Endothelial cell of umbilical vein (primary cell): ENCODE data around the gene FAXDC2. TPM values are rescaled to one million over a fixed set of nuclear protein-coding genes. Genes with fewer than 3 reads are reported as not detected.
A peak's percentile ranks its signal among the peaks of the same experiment; 100 is the strongest.

Experiments used
- BruUV-seq: library from RNA; stranded (reverse); fragments of 400-500 nt; replicated peaks from 2 replicates; lab custom pipeline; 2021; lab: Mats Ljungman, UMichigan
- CTCF ChIA-PET: fragments of 300-600, 350-600 bp; sonication (Branson Sonifier 250); formaldehyde crosslinking; loops from one replicate; lab custom pipeline; 2021; ENCODE audit warnings: antibody characterized with exemption, inconsistent platforms; lab: Charles Lee
- POLR2A ChIA-PET: fragments of 300-600, 350-600 bp; sonication (Branson Sonifier 250); formaldehyde crosslinking; loops from one replicate; lab custom pipeline; 2021; ENCODE audit warnings: antibody characterized with exemption, inconsistent platforms; lab: Charles Lee
- DNase-seq: peaks from one replicate; pipeline ENCODE4 v3.0.0-alpha.2; 2011; ENCODE audit warnings: low read depth, low spot score
- FAIRE-seq: peaks from 2 replicates; lab custom pipeline; 2011; peaks lifted over from hg19 to GRCh38; lab: Jason Lieb, UNC
- H2AFZ ChIP-seq: 2 replicates; pipeline ENCODE4 v1.6.0; 2012; ENCODE audit warnings: low read depth, low read length, control low read depth, inconsistent platforms
- H3K27ac ChIP-seq: 2 replicates; pipeline ENCODE4 v1.5.1; 2011; ENCODE audit warnings: low read depth, mild to moderate bottlenecking, control low read depth, low read length, moderate library complexity; ENCODE audit not compliant: insufficient read depth
- H3K27me3 ChIP-seq, 2 experiments: 2 replicates each; pipeline versions ENCODE4 v1.6.0 to v1.6.1; 2011; ENCODE audit warnings: low read length in 2 of 2, mixed read lengths in 1 of 2; ENCODE audit not compliant: control insufficient read depth in 2 of 2, insufficient read depth in 2 of 2
- H3K36me3 ChIP-seq, 2 experiments: 2 replicates in 1 of 2; 3 replicates in 1 of 2; pipeline ENCODE4 v1.5.1; 2011; ENCODE audit warnings: low read length in 2 of 2, mild to moderate bottlenecking in 1 of 2, moderate library complexity in 1 of 2; ENCODE audit not compliant: control insufficient read depth in 2 of 2, insufficient read depth in 2 of 2; ENCODE audit errors: extremely low read depth in 1 of 2
- H3K4me1 ChIP-seq: 3 replicates; pipeline ENCODE4 v1.5.1; 2011; ENCODE audit warnings: mild to moderate bottlenecking, low read length; ENCODE audit not compliant: control insufficient read depth, insufficient read depth; ENCODE audit errors: extremely low read depth
- H3K4me2 ChIP-seq: 2 replicates; pipeline ENCODE4 v1.6.1; 2011; ENCODE audit warnings: low read length, control low read depth, mixed read lengths; ENCODE audit not compliant: insufficient read depth
- H3K4me3 ChIP-seq, 3 experiments: fragments of 200-600 bp in 1 of 3; sonication (generic), shearing (Covaris generic) in 1 of 3; replicated peaks in 1 of 3; 2 replicates each; pipeline ENCODE4 v1.5.1; 2011 to 2016; ENCODE audit warnings: control low read depth in 3 of 3, low read length in 3 of 3, mild to moderate bottlenecking in 2 of 3, inconsistent platforms in 1 of 3, low read depth in 1 of 3, moderate library complexity in 1 of 3; ENCODE audit not compliant: insufficient read depth in 1 of 3
- H3K79me2 ChIP-seq: 2 replicates; pipeline ENCODE4 v1.6.0; 2012; ENCODE audit warnings: low read length, inconsistent platforms; ENCODE audit not compliant: control insufficient read depth, insufficient read depth
- H3K9ac ChIP-seq: replicated peaks from 2 replicates; pipeline ENCODE3; 2011; ENCODE audit warnings: low read length, control low read depth; ENCODE audit not compliant: insufficient read depth; ENCODE audit errors: extremely low read depth
- H3K9me1 ChIP-seq: replicated peaks from 3 replicates; pipeline ENCODE4 v1.6.0; 2011; ENCODE audit warnings: mild to moderate bottlenecking, low read length; ENCODE audit not compliant: control insufficient read depth, insufficient read depth; ENCODE audit errors: extremely low read depth
- H3K9me3 ChIP-seq: replicated peaks from 2 replicates; pipeline ENCODE4 v1.5.1; 2012; ENCODE audit warnings: low read length, inconsistent platforms; ENCODE audit not compliant: control insufficient read depth, insufficient read depth
- H4K20me1 ChIP-seq: replicated peaks from 2 replicates; pipeline ENCODE3; 2011; ENCODE audit warnings: mild to moderate bottlenecking, low read length; ENCODE audit not compliant: control insufficient read depth, insufficient read depth; ENCODE audit errors: extremely low read depth
- GATA2 ChIP-seq: IDR thresholded peaks from 2 replicates; pipeline ENCODE4 v1.7.0; 2011; ENCODE audit warnings: low read depth, mild to moderate bottlenecking, moderate library complexity, mixed read lengths, low read length; ENCODE audit not compliant: insufficient read length, insufficient read depth
- MYC ChIP-seq: IDR thresholded peaks from one replicate; pipeline ENCODE4 v1.6.1; 2011; ENCODE audit warnings: mild to moderate bottlenecking, low read depth, low read length
- POLR2A ChIP-seq: IDR thresholded peaks from 2 replicates; pipeline ENCODE4 v1.6.1; 2012; ENCODE audit warnings: low read depth, mild to moderate bottlenecking, control low read depth, low read length
- dilution Hi-C: fragments of 300-500 bp; cut with MboI; formaldehyde crosslinking; loops from one replicate; pipeline ENCODE4 v1.15.0; 2019; ENCODE audit warnings: low sequenced_read_pairs; ENCODE audit not compliant: extremely low pct_ligation_motif_present
- intact Hi-C: fragments of 100-400 bp; cut with micrococcal nuclease; formaldehyde crosslinking; loops from one replicate; pipeline ENCODE4 v1.10.0; 2022
- microRNA counts: library from miRNA; unstranded; fragments of <30 nt; microRNA quantifications from one replicate; lab custom pipeline; 2016
- microRNA-seq: library from miRNA; unstranded; fragments of <30 nt; microRNA quantifications from one replicate; pipeline ENCODE4 v1.2.0, GENCODE V29; 2021; ENCODE audit warnings: borderline number of aligned reads, borderline replicate concordance
- polyA plus RNA-seq, 4 experiments: library from polyadenylated mRNA; depleted of rRNA in 3 of 4; stranded (reverse) in 3 of 4; unstranded in 1 of 4; fragments of >200 nt; gene quantifications; 2 replicates each; pipeline versions ENCODE4 v1.2.1 to v1.2.3, GENCODE V29; 2011 to 2012; ENCODE audit warnings: missing spikeins in 1 of 4
- small RNA-seq: library from RNA; depleted of rRNA; stranded (forward); fragments of <200 nt; gene quantifications from one replicate; pipeline ENCODE3, GENCODE V24; 2012; ENCODE audit warnings: low replicate concordance, low read depth; ENCODE audit not compliant: insufficient read depth, insufficient read length
- total RNA-seq: library from RNA; stranded (reverse); gene quantifications from 2 replicates; pipeline ENCODE4 v1.2.3, GENCODE V29; 2021
- TF ChIP-seq, protein P1 (sequence below): IDR thresholded peaks from 2 replicates; pipeline ENCODE4 v1.6.1; 2011; ENCODE audit not compliant: insufficient read depth, insufficient read length
- TF ChIP-seq, protein P2 (sequence below), 2 donors: IDR thresholded peaks; 1 replicate in 1 of 2; 2 replicates in 1 of 2; pipeline ENCODE4 v1.5.1; 2011; ENCODE audit warnings: low read length in 2 of 2, mild to moderate bottlenecking in 2 of 2, moderate library complexity in 2 of 2, control low read depth in 1 of 2, inconsistent platforms in 1 of 2, low read depth in 1 of 2; ENCODE audit not compliant: insufficient read depth in 1 of 2; ENCODE audit errors: extremely low read depth in 1 of 2

FAXDC2 gene
- total and polyA plus RNA-seq, 2 donors (not counting 3 experiments of a cell fraction or from before 2014, with no cell fraction given), result 8.3 to 12.0 TPM

DNA sequence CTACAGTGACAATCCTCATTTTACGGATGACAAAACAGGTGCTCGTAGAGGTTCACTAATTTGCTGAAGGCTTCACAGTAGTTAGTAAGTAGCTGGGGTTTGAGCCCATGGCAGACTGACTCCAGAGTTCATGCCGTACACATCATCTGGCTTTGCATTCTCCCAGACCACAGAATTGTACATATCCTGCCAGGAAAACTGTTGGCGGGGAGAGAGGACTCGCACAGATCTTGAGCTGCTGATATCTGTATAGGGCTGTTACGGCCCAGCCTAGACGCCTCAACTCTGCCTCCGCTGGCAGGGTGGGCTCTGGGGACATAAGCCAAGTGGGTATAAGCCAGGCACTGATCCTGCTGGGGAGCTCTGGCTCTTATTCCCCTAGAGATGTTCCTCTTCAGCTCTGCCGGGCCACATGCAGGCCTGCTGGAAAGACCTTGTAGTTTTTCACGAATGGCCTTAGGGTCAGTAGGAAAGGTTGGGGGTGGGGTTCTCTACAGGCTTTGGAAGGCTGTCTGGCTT, 79.0 kb downstream of the FAXDC2 start:
- Histone ChIP-seq H3K36me3 (no peaks in the 10 kb centered on the region), H4K20me1 (peaks cover 11% of the 10 kb centered on the region), H3K4me1 (peaks cover 11% of the 10 kb centered on the region), H3K27me3 (no peaks in the 10 kb centered on the region), H2AFZ (no peak overlapping the region), H3K27ac (peak overlapping the region; percentile 15), H3K4me2 (no peak overlapping the region), H3K9me1 (no peaks in the 10 kb centered on the region), H3K9me3 (no peaks in the 10 kb centered on the region), H3K4me3 (no peak overlapping the region), H3K79me2 (peaks cover 99% of the 10 kb centered on the region), H3K9ac (no peak overlapping the region)
- FAIRE-seq, result peak; percentile 85
- intact Hi-C loops, result loop anchor here (1.0 to 2.0 kb wide), 2 partner anchors 10 to 15 kb away; no protein-coding TSS in a partner anchor
- ChIA-PET POLR2A (no interaction called here), CTCF (interaction anchor here (0.7 to 1.9 kb wide), 8 partner anchors 8 to 124 kb away, joined by 3 to 7 read pairs (median 4); no protein-coding TSS in a partner anchor)
- TF ChIP-seq GATA2 (peak; percentile 24), POLR2A (no peak)
- no TSS peak for BruUV-seq
- dilution Hi-C loops, result no loop called here
- peak; percentile 78 for DNase-seq

DNA sequence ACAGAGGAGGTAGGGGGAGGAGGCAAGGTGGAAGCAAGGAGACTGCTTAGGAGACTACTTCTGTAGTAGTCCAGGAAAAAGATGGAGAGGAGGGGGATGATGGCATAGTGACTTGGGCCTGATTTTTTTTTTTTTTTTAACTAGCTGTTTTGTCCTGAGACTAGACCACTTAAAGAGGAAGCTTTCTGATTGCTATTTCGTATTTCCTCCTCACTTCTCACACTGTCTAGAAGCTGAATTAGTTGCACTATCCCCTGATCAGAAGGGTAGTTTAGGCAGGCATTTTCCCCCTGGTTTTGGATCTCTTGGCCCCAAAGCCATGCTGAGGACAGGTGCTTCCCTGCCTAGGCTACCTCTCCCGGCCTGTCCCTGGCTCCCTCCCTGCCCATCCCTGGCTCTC, 80.3 kb downstream of the FAXDC2 start:
- Histone ChIP-seq H3K9me3 (no peaks in the 10 kb centered on the region), H3K4me2 (no peak overlapping the region), H2AFZ (no peak overlapping the region), H3K79me2 (peaks cover 99% of the 10 kb centered on the region), H3K27me3 (no peaks in the 10 kb centered on the region), H3K4me1 (peaks cover 11% of the 10 kb centered on the region), H4K20me1 (peaks cover 11% of the 10 kb centered on the region), H3K27ac (no peak overlapping the region), H3K9ac (no peak overlapping the region), H3K9me1 (no peaks in the 10 kb centered on the region), H3K36me3 (no peaks in the 10 kb centered on the region), H3K4me3 (no peak overlapping the region)
- intact Hi-C loops (loop anchor here (2.0 kb wide), 1 partner anchor 13 kb away; no protein-coding TSS in a partner anchor), dilution Hi-C loops (no loop called here)
- BruUV-seq, result no TSS peak
- ChIA-PET POLR2A (interaction anchor here (0.6 kb wide), 1 partner anchor 9 kb away, joined by 4 read pairs; no protein-coding TSS in a partner anchor), CTCF (interaction anchor here (1.2 to 1.9 kb wide), 3 partner anchors 10 to 120 kb away, joined by 3 to 7 read pairs (median 6); no protein-coding TSS in a partner anchor)
- DNase-seq, result no peak
- TF ChIP-seq POLR2A (no peak), GATA2 (no peak), MYC (no peak)
- TF ChIP-seq, protein P1, sequence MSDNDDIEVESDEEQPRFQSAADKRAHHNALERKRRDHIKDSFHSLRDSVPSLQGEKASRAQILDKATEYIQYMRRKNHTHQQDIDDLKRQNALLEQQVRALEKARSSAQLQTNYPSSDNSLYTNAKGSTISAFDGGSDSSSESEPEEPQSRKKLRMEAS, result no peak
- TF ChIP-seq, protein P2, sequence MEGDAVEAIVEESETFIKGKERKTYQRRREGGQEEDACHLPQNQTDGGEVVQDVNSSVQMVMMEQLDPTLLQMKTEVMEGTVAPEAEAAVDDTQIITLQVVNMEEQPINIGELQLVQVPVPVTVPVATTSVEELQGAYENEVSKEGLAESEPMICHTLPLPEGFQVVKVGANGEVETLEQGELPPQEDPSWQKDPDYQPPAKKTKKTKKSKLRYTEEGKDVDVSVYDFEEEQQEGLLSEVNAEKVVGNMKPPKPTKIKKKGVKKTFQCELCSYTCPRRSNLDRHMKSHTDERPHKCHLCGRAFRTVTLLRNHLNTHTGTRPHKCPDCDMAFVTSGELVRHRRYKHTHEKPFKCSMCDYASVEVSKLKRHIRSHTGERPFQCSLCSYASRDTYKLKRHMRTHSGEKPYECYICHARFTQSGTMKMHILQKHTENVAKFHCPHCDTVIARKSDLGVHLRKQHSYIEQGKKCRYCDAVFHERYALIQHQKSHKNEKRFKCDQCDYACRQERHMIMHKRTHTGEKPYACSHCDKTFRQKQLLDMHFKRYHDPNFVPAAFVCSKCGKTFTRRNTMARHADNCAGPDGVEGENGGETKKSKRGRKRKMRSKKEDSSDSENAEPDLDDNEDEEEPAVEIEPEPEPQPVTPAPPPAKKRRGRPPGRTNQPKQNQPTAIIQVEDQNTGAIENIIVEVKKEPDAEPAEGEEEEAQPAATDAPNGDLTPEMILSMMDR (IDR thresholded peaks at IDR 0.05; ENCODE audit: extremely low read depth in 1 of 2, insufficient read depth in 1 of 2, low read depth in 1 of 2, low read length in 2 of 2), result no peak
- FAIRE-seq, result no peak

MicroRNA genes within 50 kb of the gene (microRNA counts, 767-probe panel; counts per million panel counts)
- microRNA hsa-miR-378h (lab: Ali Mortazavi, UCI), result 723 counts per million, percentile 96 among the panel's probes with 10 or more counts

Small RNA genes within 50 kb of the gene (microRNA-seq; reads per million reads assigned to microRNA genes)
- not detected for gene MIR378H

Small RNA genes within 50 kb of the gene (small RNA-seq; reads per million reads assigned to genes)
- not detected for gene MIR378H

Other genes starting within 250 kb of the FAXDC2 start
- gene LARP1, start 95.2 kb downstream of the FAXDC2 start, total RNA-seq, result 227 and 252 TPM in 2 replicates
- 57.1 and 70.4 TPM in 2 replicates for gene LARP1, start 95.2 kb downstream of the FAXDC2 start, polyA plus RNA-seq
- 53.7 and 57.0 TPM in 2 replicates for gene CNOT8, start 8.0 kb upstream of the FAXDC2 start, total RNA-seq
- gene CNOT8, start 8.0 kb upstream of the FAXDC2 start, polyA plus RNA-seq, result 34.6 and 42.6 TPM in 2 replicates
- 18.6 and 23.1 TPM in 2 replicates for gene GEMIN5, start 87.6 kb upstream of the FAXDC2 start, total RNA-seq
- 6.1 and 7.2 TPM in 2 replicates for gene GEMIN5, start 87.6 kb upstream of the FAXDC2 start, polyA plus RNA-seq
- 90.8 and 112 TPM in 2 replicates for gene MRPL22, start 90.5 kb upstream of the FAXDC2 start, total RNA-seq
- gene MRPL22, start 90.5 kb upstream of the FAXDC2 start, polyA plus RNA-seq, result 65.6 and 66.9 TPM in 2 replicates
- 0.14 and 0.44 TPM in 2 replicates for gene KIF4B, start 163.2 kb upstream of the FAXDC2 start, total RNA-seq
- 0.03 TPM in 1 of 2 replicates, not detected in the other for gene KIF4B, start 163.2 kb upstream of the FAXDC2 start, polyA plus RNA-seq